Loucy (cell line): Measurements from ENCODE around the gene ATP10D.

Experiments used
- H2AFZ ChIP-seq: fragments of 200-600 bp; sonication (generic); 2 replicates; pipeline ENCODE4 v1.6.0; 2016; ENCODE audit warnings: antibody characterized with exemption, mild to moderate bottlenecking, low read length, moderate library complexity
- H3F3A ChIP-seq: fragments of 200-600 bp; 2 replicates; pipeline ENCODE4 v1.6.0; 2016; ENCODE audit warnings: antibody characterized with exemption, low read depth, mild to moderate bottlenecking
- H3K27me3 ChIP-seq: fragments of 200-600 bp; sonication (generic); 2 replicates; pipeline ENCODE4 v1.6.1; 2014; ENCODE audit warnings: low read length, mild to moderate bottlenecking; ENCODE audit not compliant: insufficient read depth, poor library complexity, severe bottlenecking
- H3K36me3 ChIP-seq: fragments of 200-600 bp; sonication (generic); 2 replicates; pipeline ENCODE4 v1.6.1; 2016; ENCODE audit warnings: low read length; ENCODE audit not compliant: insufficient read depth
- H3K4me1 ChIP-seq: fragments of 200-600 bp; sonication (generic); 2 replicates; pipeline ENCODE4 v1.5.1; 2014; ENCODE audit warnings: low read length, mild to moderate bottlenecking; ENCODE audit not compliant: insufficient read depth, poor library complexity, severe bottlenecking
- H3K4me2 ChIP-seq: fragments of 200-600 bp; sonication (generic); 2 replicates; pipeline ENCODE4 v1.6.0; 2014; ENCODE audit warnings: antibody characterized with exemption, low read length, low read depth, mild to moderate bottlenecking; ENCODE audit not compliant: poor library complexity, severe bottlenecking
- H3K4me3 ChIP-seq: fragments of 200-600 bp; sonication (generic); 2 replicates; pipeline ENCODE4 v1.5.1; 2014; ENCODE audit warnings: low read length, mild to moderate bottlenecking, mixed read lengths; ENCODE audit not compliant: poor library complexity, severe bottlenecking
- H3K79me2 ChIP-seq: fragments of 200-600 bp; sonication (generic); 2 replicates; pipeline ENCODE4 v1.6.1; 2014; ENCODE audit warnings: low read length; ENCODE audit not compliant: insufficient read depth
- H3K9ac ChIP-seq: fragments of 200-600 bp; sonication (generic); 2 replicates; pipeline ENCODE4 v1.6.0; 2014; ENCODE audit warnings: mild to moderate bottlenecking, low read depth, low read length, moderate library complexity; ENCODE audit not compliant: poor library complexity, severe bottlenecking
- H3K9me2 ChIP-seq: fragments of 200-600 bp; sonication (generic); replicated peaks from 2 replicates; pipeline ENCODE4 v1.6.1; 2016; ENCODE audit warnings: low read depth, low read length, mixed read lengths
- H3K9me3 ChIP-seq: fragments of 200-600 bp; sonication (generic); 2 replicates; pipeline ENCODE4 v1.6.1; 2014; ENCODE audit warnings: mild to moderate bottlenecking, antibody characterized with exemption, low read length, low read depth; ENCODE audit not compliant: insufficient read depth
- H4K20me1 ChIP-seq: fragments of 200-600 bp; sonication (generic); 2 replicates; pipeline ENCODE4 v1.6.0; 2014; ENCODE audit warnings: antibody characterized with exemption, low read length, mild to moderate bottlenecking; ENCODE audit not compliant: insufficient read depth, poor library complexity, severe bottlenecking
- CTCF ChIP-seq: fragments of 200-600 bp; sonication (generic); conservative IDR thresholded peaks from 2 replicates; pipeline ENCODE4 v1.5.1; 2014; ENCODE audit warnings: mild to moderate bottlenecking, antibody characterized with exemption, low read length
- EZH2phosphoT487 ChIP-seq: fragments of 200-600 bp; IDR thresholded peaks from 2 replicates; pipeline ENCODE4 v1.6.1; 2018; ENCODE audit warnings: antibody characterized with exemption, mild to moderate bottlenecking, moderate library complexity, borderline replicate concordance

The ATP10D gene

DNA sequence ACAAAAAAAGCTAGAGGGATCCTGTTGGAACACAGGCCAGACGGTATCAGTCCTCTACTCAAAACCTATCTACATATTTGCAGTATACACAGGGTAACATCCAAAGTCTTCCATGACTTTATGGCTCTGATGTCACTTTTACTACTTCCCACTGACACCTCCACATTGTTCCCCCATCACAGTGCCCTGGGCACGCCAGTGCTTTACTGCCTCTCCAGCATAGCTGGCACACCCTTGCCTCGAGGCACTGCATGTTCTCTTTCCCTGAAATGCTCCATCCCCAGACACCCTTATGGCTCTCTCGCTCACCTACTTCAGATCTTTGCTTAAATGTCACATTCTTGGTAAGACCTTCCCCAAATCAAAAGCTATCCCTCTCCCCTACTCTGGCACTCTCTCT lies 6.3 kb upstream of the ATP10D start:
- Histone ChIP-seq H3K9me3 (no peaks in the 10 kb centered on the region), H3K4me1 (peaks cover 2% of the 10 kb centered on the region), H3K4me2 (no peak overlapping the region), H3K36me3 (no peaks in the 10 kb centered on the region), H3K27me3 (no peaks in the 10 kb centered on the region), H2AFZ (no peak overlapping the region), H3K79me2 (no peaks in the 10 kb centered on the region), H3F3A (no peaks in the 10 kb centered on the region), H3K9me2 (no peaks in the 10 kb centered on the region), H3K9ac (no peak overlapping the region), H4K20me1 (no peaks in the 10 kb centered on the region), H3K4me3 (no peak overlapping the region)
- no peak for TF ChIP-seq CTCF

DNA sequence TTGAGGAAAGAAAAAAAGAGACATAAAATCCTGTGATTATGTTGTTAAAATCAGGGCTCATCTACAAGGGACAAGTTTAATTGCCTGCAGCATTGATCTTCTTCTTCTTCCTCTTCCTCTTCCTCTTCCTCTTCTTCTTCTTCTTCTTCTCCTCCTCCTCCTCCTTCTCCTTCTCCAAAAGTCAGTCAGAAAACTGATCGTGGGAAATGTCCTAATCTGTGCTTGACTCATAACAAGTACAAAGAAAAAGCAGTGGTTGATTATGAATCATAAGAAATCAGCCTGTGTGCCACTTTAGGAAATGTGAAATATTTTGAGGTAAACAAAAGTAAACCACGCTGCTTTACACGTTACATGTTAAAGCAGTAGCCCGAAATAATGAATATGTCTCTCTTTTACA lies 2.7 kb upstream of the ATP10D start:
- H3K9ac ChIP-seq: no peak overlapping the region
- H3K9me2 ChIP-seq: no peaks in the 10 kb centered on the region
- TF ChIP-seq EZH2phosphoT487 (no peak), CTCF (no peak)
- no peaks in the 10 kb centered on the region for H3K9me3 ChIP-seq
- 0 out of 2 replicates have a peak, but pooled peaks cover 2% of the 10 kb centered on the region for H3F3A ChIP-seq
- peaks cover 22% of the 10 kb centered on the region for H3K4me1 ChIP-seq
- H3K27me3 ChIP-seq: no peaks in the 10 kb centered on the region
- H3K79me2 ChIP-seq: peaks cover 5% of the 10 kb centered on the region; the same call in 1 of the 2 replicates
- no peak overlapping the region for H3K4me2 ChIP-seq
- H4K20me1 ChIP-seq: no peaks in the 10 kb centered on the region
- no peak overlapping the region for H3K4me3 ChIP-seq
- no peaks in the 10 kb centered on the region for H3K36me3 ChIP-seq
- no peak overlapping the region for H2AFZ ChIP-seq

- H3K9me3 ChIP-seq: no peaks in the 10 kb centered on the region
- no peak overlapping the region for H3K4me3 ChIP-seq
- 0 out of 2 replicates have a peak, but pooled peaks cover 2% of the 10 kb centered on the region for H3F3A ChIP-seq
- no peaks in the 10 kb centered on the region for H4K20me1 ChIP-seq
- H3K36me3 ChIP-seq: no peaks in the 10 kb centered on the region
- H3K9ac ChIP-seq: no peak overlapping the region
- no peaks in the 10 kb centered on the region for H3K9me2 ChIP-seq
- peak; percentile 35; the same call in 1 of the 2 replicates for TF ChIP-seq CTCF
- no peak for TF ChIP-seq EZH2phosphoT487
- H3K27me3 ChIP-seq: no peaks in the 10 kb centered on the region
- H3K4me2 ChIP-seq: no peak overlapping the region
- H3K4me1 ChIP-seq: peaks cover 22% of the 10 kb centered on the region
- H2AFZ ChIP-seq: peak overlapping the region; percentile 98
- H3K79me2 ChIP-seq: peaks cover 5% of the 10 kb centered on the region; the same call in 1 of the 2 replicates
Measured at GRCh38 chr4:47483745-47484144, 1.3 kb upstream of the ATP10D start.
